ENCODE measurements around the gene CBARP. TPM values are rescaled to one million over a fixed set of nuclear protein-coding genes. Genes with fewer than 3 reads are reported as not detected.

CBARP gene
- total and polyA plus RNA-seq, 11 donors, result 0.60 to 2.2 (median 1.6) TPM

- ATAC-seq, result no peak
- H3K9me3 ChIP-seq, result no peaks in the 10 kb centered on the region
- TF ChIP-seq POLR2A (IDR thresholded peaks at IDR 0.05), result no peak
- TF ChIP-seq CTCF (IDR thresholded peaks at IDR 0.05), result peak in 1 of 12 donors; percentile 11
- H3K27ac ChIP-seq, result peak overlapping the region; percentile 96 to 100 (median 100)
- peak; percentile 79 to 85 (median 82) for DNase-seq
- intact Hi-C loops (cut with DNase I), result loop anchor here in 1 of 10 donors (5.0 kb wide), 1 partner anchor 453 kb away; the partner anchor contains the start of gene PTBP1
- no peaks in the 10 kb centered on the region for H3K27me3 ChIP-seq
- H3K36me3 ChIP-seq, result peaks cover 7 to 41% (median 35%) of the 10 kb centered on the region in 9 donors
- 0 to 1% (median 1%) methylated on average over 31 to 90 of the region's 90 CpGs for whole genome bisulfite sequencing, 4 donors
- H3K4me3 ChIP-seq, result peak overlapping the region; percentile 63 to 97 (median 84)
- peaks cover 20 to 75% (median 57%) of the 10 kb centered on the region in 12 donors for H3K4me1 ChIP-seq
Measured at GRCh38 chr19:1250437-1251260, 12.8 kb upstream of the CBARP start.

- DNase-seq (no peak), ATAC-seq (no peak)
- TF ChIP-seq CTCF (IDR thresholded peaks at IDR 0.05), result no peak
- peak in 1 of 2 donors; percentile 9 for TF ChIP-seq POLR2A (IDR thresholded peaks at IDR 0.05)
- WGBS, 4 donors, result 0 to 1% (median 1%) methylated on average over 9 to 67 of the region's 67 CpGs
- intact Hi-C loops (cut with DNase I), result loop anchor here in 3 of 10 donors (1.0 to 10.0 kb wide), 3 partner anchors 16 to 453 kb away; partner anchors contain the start of genes ARID3A (in 1 of the 3) and PTBP1 (in 1 of the 3)
- Histone ChIP-seq H3K4me3 (peak overlapping the region; percentile 63 to 97 (median 84)), H3K36me3 (peaks cover 3 to 35% (median 28%) of the 10 kb centered on the region in 9 donors), H3K27me3 (no peaks in the 10 kb centered on the region), H3K9me3 (no peaks in the 10 kb centered on the region), H3K27ac (peak overlapping the region; percentile 96 to 100 (median 100)), H3K4me1 (peaks cover 18 to 75% (median 57%) of the 10 kb centered on the region in 12 donors)
Measured at GRCh38 chr19:1249990-1250436, 12.2 kb upstream of the CBARP start.

DNA sequence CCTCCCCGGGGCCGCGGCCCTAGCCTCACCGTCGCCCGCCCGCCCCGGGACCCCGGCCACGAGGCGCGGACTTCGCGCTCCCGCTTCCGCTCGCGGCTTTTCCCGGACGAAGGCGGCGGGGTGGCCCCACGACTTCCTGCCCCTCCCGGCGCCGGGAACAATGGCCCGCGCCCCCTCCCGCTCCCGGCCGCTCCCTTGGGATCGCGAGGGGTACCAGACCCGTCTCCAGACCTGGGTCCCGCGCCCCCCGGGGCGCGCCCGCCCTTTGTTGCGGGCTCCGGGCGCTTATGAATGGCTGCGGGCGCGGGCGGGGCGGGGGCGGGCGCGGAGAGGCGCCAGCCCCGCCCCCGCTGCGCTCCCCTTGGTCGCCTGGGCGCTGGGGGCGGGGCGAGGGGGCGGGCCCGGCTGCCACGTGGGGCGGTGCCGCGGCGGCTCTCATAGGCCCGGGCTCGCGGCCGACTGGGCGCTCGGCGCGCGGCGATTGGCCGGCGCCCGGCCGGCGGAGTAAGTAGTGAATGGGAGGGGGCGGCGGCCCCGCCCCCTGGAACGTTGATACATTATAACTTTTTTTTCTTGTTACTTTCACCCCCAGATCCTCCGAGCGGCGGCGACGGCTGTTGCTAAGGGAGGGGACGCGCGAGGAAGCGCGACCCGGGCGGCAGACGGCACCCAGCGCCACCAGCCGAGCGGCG, 11.6 kb upstream of the CBARP start:
- intact Hi-C loops (cut with DNase I), result loop anchor here in 3 of 10 donors (1.0 to 10.0 kb wide), 2 partner anchors 17 to 325 kb away; partner anchors contain the start of gene ARID3A (in 1 of the 3)
- 1% methylated on average over 45 to 102 of the region's 102 CpGs for WGBS, 4 donors
- H3K4me1 ChIP-seq, result peaks cover 21 to 75% (median 57%) of the 10 kb centered on the region in 12 donors

More for the DNA sequence above, 11.6 kb upstream of the CBARP start:
- ATAC-seq, result peak in 2 of 4 donors; percentile 5 to 6
- Histone ChIP-seq H3K4me3 (peak overlapping the region; percentile 68 to 97 (median 85)), H3K27ac (peak overlapping the region; percentile 96 to 100 (median 100)), H3K9me3 (no peaks in the 10 kb centered on the region), H3K36me3 (peaks cover 3 to 29% (median 22%) of the 10 kb centered on the region in 9 donors), H3K27me3 (no peaks in the 10 kb centered on the region)
- DNase-seq, result peak; percentile 92 to 96 (median 94)
- TF ChIP-seq CTCF (IDR thresholded peaks at IDR 0.05) (no peak), POLR2A (IDR thresholded peaks at IDR 0.05) (peak; percentile 85 to 95)
